HG03565 (cell line): ENCODE results near the gene MPRIP.
"Not testable (repeated sequence)": the region's sequence is repeated elsewhere in the genome, so short reads cannot be mapped to it uniquely, and the experiment has no call there.

ENCODE experiments used
- ATAC-seq: cut with Tn5 transposase; IDR thresholded peaks from one replicate; pipeline ENCODE4 v1.9.1; 2021; ENCODE audit warnings: mild to moderate bottlenecking, moderate library complexity; ENCODE audit not compliant: unreplicated experiment

MPRIP gene

GRCh38 chr17:17142556-17142955, 100.3 kb downstream of the MPRIP start:
- no peak for ATAC-seq

- no peak for ATAC-seq
These were observed 101.2 kb downstream of the MPRIP start for GRCh38 chr17:17143501-17143900.

GRCh38 chr17:17144061-17144460, 101.8 kb downstream of the MPRIP start:
- no peak for ATAC-seq

GRCh38 chr17:17144916-17145665, 102.8 kb downstream of the MPRIP start:
- ATAC-seq = no peak

GRCh38 chr17:17146786-17147406, 104.6 kb downstream of the MPRIP start:
- no peak for ATAC-seq

- no peak for ATAC-seq
These were observed 105.6 kb downstream of the MPRIP start for GRCh38 chr17:17147821-17148220.

- no peak for ATAC-seq
These were observed 107.5 kb downstream of the MPRIP start for GRCh38 chr17:17149520-17150447.

GRCh38 chr17:17150448-17150800, 108.2 kb downstream of the MPRIP start:
- ATAC-seq = no peak

GRCh38 chr17:17151055-17151454, 108.8 kb downstream of the MPRIP start:
- no peak for ATAC-seq

- ATAC-seq = no peak
These were observed 109.3 kb downstream of the MPRIP start for GRCh38 chr17:17151541-17151940.

GRCh38 chr17:17151962-17152361, 109.7 kb downstream of the MPRIP start:
- ATAC-seq = no peak

- no peak for ATAC-seq
These were observed 110.1 kb downstream of the MPRIP start for GRCh38 chr17:17152385-17152784.

GRCh38 chr17:17153071-17153470, 110.8 kb downstream of the MPRIP start:
- ATAC-seq = no peak

GRCh38 chr17:17153709-17154108, 111.5 kb downstream of the MPRIP start:
- ATAC-seq = no peak

- ATAC-seq = no peak
These were observed 112.3 kb downstream of the MPRIP start for GRCh38 chr17:17154556-17154955.

- no peak for ATAC-seq
These were observed 112.7 kb downstream of the MPRIP start for GRCh38 chr17:17154981-17155380.

- no peak for ATAC-seq
These were observed 113.3 kb downstream of the MPRIP start for GRCh38 chr17:17155568-17155967.

GRCh38 chr17:17156107-17156506, 113.8 kb downstream of the MPRIP start:
- no peak for ATAC-seq

GRCh38 chr17:17156511-17156910, 114.3 kb downstream of the MPRIP start:
- ATAC-seq = no peak

- no peak for ATAC-seq
These were observed 114.8 kb downstream of the MPRIP start for GRCh38 chr17:17157041-17157440.

GRCh38 chr17:17158506-17158905, 116.2 kb downstream of the MPRIP start:
- ATAC-seq = not testable (repeated sequence)

GRCh38 chr17:17159571-17159970, 117.3 kb downstream of the MPRIP start:
- no peak for ATAC-seq
